HG03442 (cell line): Measurements from ENCODE around the gene ADPRH.
"Not testable (repeated sequence)": the region's sequence is repeated elsewhere in the genome, so short reads cannot be mapped to it uniquely, and the experiment has no call there.

ENCODE experiments used
- ATAC-seq: cut with Tn5 transposase; IDR thresholded peaks from one replicate; pipeline ENCODE4 v1.9.1; 2021; ENCODE audit warnings: mild to moderate bottlenecking, moderate library complexity; ENCODE audit not compliant: unreplicated experiment

Gene ADPRH

GRCh38 chr3:119579366-119580066, at the start of gene ADPRH:
ADPRH (plus strand) TSS chr3:119579492; CDS start chr3:119582170, 2,678 bp downstream.
- ATAC-seq = peak; percentile 68

- ATAC-seq = no peak
Measured at GRCh38 chr3:119529883-119530282, 49.4 kb upstream of the ADPRH start.

- no peak for ATAC-seq
Measured at GRCh38 chr3:119530456-119530855, 48.8 kb upstream of the ADPRH start.

- no peak for ATAC-seq
Measured at GRCh38 chr3:119531151-119531550, 48.1 kb upstream of the ADPRH start.

DNA sequence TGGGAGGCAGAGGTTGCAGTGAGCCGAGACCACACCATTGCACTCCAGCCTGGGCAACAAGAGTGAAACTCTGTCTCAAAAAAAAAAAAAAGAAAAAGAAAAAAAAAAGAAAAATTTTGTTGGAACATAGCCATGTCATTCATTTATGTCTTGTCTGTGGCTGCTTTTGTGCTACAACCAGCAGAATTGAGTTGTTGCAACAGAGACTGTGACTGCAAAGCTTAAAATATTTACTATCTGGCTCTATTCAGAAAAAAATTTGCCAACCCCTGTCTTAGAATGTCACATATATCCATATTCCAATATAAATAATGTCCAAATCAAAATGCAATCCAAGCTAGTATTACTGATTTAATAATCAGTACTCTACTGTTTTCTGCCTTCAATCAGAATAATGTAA, 45.0 kb upstream of the ADPRH start:
- no peak for ATAC-seq

DNA sequence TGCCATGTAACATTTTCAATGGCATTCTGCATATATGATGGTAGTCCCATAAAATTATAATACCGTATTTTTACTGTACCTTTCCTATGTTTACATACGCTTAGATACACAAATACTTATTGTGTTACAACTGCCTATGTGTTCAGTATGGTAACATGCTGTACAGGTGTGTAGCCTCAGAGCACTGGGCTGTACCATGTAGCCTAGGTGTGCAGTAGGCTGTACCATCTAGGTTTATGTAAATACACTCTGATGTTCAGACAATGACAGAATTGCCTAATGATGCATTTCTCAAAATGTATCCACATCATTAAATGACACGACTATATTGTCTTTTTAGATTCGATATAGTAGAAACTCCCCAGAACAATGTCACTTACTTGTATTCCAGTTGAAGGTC, 42.5 kb upstream of the ADPRH start:
- ATAC-seq = no peak

GRCh38 chr3:119538772-119539171, 40.5 kb upstream of the ADPRH start:
- ATAC-seq = no peak

GRCh38 chr3:119541547-119541946, 37.7 kb upstream of the ADPRH start:
- no peak for ATAC-seq

DNA sequence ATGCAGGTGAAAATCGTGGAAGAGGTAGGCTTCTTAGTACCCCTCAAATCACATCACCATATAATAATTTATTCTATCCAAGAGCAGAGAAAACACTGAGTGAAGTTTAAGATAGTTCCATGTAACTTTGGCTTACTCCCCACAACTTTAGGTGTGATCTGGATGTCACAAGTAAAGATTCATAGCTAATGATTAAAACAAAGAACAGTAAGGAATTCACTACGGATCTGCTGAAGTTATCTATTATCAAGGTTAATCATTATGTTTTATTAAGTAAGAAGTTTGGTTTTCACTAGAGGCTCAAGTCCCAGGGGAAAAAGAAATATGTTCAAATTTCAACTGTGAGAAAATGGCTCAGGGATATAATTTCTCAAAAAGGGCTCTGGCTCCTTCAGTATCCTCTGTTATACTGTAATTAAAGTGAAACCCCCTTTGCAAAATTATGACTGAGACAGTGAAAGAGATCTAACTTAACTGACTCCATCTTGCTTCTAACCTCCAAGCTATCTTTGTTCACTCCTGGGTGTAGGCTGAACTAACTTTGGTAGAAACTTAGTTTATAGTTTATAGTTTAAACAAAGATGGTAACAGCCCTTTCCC, 37.0 kb upstream of the ADPRH start:
- no peak for ATAC-seq

DNA sequence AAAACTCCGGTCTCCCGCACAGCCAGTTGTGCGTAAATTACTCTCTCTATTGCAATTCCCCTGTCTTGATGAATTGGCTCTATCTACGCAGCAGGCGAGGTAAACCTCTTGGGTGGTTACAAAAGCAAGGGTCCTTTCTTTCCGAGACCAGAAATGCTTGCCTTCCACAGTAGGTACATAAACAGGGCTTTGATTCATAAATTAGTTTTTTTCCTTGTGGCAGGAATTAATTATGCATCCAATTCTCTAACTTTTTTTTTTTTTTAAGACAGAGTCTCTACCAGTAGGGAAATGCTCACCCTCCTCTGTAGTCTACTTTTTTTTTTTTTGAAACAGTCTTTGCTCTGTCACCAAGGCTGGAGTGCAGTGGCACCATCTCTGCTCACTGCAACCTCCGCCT, 36.1 kb upstream of the ADPRH start:
- no peak for ATAC-seq

- no peak for ATAC-seq
Measured at GRCh38 chr3:119547227-119547626, 32.1 kb upstream of the ADPRH start.

GRCh38 chr3:119548341-119548740, 31.0 kb upstream of the ADPRH start:
- no peak for ATAC-seq

- peak; percentile 30 for ATAC-seq
Measured at GRCh38 chr3:119550192-119550910, 28.9 kb upstream of the ADPRH start.

DNA sequence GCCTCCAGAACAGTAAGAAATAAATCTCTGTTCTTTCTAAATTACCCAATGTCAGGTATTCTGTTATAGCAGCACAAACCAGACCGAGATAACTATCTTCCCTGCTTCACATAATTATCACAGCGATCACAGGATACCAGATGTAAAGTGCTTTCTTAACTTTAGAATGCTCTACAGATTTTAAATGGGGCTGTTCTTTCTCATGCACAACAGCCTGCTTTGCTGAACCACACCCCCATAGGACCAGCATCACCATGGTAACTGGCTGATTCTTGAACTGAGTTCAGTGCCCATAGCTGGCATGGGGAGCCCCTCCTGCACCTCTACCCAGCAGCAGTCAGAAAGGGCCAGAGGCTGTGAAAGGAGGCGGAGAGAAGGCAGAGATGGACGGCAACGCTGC, 27.7 kb upstream of the ADPRH start:
- ATAC-seq = no peak

- ATAC-seq = not testable (repeated sequence)
Measured at GRCh38 chr3:119552928-119553327, 26.4 kb upstream of the ADPRH start.

DNA sequence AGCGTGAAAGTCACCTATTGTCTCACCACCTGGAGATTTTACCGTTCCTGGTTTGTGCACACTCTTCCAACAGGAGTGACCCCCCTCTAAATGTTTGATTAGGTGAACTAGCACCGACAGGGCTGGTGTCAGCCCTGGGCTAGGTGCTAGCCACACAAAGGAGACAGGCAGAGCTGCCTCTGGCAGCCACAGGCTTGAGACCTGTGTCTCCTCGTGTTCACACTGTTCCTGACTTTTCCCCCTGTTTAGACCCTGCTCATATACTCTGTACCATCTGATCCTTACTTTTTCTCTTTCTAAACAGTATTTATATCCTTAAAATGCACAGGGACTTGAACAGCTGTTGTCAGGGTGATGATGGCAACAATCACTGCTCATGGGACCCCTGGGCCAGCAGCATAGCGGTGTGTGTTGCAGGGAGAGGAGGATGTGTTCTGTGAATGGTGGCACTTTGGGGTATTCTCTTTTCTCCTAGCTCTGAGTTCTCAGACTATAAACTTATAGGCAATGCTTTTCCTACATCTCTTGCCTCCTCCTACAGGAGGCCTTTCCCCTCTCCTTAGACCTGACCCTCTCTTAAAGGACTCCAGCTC, 25.4 kb upstream of the ADPRH start:
- no peak for ATAC-seq

DNA sequence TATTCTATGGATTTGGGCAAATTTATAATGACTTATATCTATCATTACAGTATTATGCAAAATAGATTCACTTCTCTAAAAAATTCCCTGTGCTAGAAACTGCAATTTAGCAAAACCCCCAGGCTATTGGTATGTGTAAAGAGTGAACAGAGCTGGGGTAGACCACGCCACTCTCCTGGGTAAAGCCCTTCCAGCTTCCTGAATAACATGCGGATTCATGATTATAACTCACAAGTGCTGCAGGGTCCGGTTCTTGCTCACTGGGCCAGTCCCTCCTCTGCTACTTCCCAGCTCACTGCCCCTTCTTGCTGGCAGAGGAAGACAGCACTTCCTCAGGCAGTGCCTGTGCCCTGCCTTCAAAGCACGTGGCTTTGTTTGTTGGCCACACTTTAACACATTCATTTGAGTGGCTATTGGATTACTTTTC, 24.0 kb upstream of the ADPRH start:
- ATAC-seq = no peak

GRCh38 chr3:119555929-119556328, 23.4 kb upstream of the ADPRH start:
- ATAC-seq = no peak

DNA sequence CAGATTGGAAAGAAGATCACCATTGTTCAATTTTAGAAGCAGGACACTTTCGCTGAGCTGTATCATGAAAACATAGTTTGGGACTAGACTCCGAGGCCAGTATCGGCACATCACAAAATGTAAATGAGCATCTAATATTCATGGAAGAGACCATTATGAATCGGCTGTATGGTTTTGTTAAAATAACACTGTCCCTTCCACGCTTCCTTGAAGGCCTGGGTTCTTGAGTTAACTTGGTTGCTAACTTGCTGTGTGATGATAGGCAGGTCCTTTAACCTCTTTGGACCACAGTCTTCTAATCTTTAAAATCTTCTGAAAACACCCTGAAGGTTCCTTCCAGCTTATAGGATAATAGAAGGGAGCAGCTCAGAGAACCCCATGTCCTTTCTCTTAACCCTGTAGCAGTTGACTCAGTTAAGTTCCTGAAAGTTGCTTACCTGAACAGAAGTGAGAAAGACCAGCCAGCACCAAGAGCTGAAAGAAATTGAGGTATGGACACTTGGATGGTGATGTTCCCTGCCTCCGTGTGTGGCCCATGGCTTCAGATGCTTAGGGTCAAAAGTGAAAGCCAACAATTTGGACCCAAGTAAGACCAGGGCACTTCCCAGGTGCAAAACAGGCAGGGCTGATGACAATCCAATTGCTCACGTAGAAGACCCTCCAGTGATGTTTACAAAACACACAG, 22.0 kb upstream of the ADPRH start:
- ATAC-seq = no peak

- no peak for ATAC-seq
Measured at GRCh38 chr3:119557877-119558269, 21.4 kb upstream of the ADPRH start.
